Trophoblast cell (in vitro differentiated cells and primary cell): ENCODE results near the gene PEA15.

Experiments used
- DNase-seq, 2 donors: peaks; one replicate each; pipeline ENCODE4 v3.0.0-alpha.2; 2016
- H2AFZ ChIP-seq: 2 replicates; pipeline ENCODE4 v1.6.1; 2013; ENCODE audit warnings: low read length, moderate library complexity, mild to moderate bottlenecking; ENCODE audit not compliant: insufficient read depth, poor library complexity
- H2AK5ac ChIP-seq: 2 replicates; pipeline ENCODE4 v1.6.1; 2013; ENCODE audit warnings: mild to moderate bottlenecking, low read length
- H2BK120ac ChIP-seq: 2 replicates; pipeline ENCODE4 v1.6.1; 2013; ENCODE audit warnings: low read length, mild to moderate bottlenecking, moderate library complexity; ENCODE audit not compliant: insufficient read depth, poor library complexity
- H2BK12ac ChIP-seq: 2 replicates; pipeline ENCODE4 v1.6.1; 2013; ENCODE audit warnings: mild to moderate bottlenecking, low read length, moderate library complexity
- H2BK5ac ChIP-seq: 2 replicates; pipeline ENCODE4 v1.6.1; 2013; ENCODE audit warnings: low read length, low read depth, moderate library complexity, mild to moderate bottlenecking; ENCODE audit not compliant: poor library complexity
- H3K14ac ChIP-seq: 2 replicates; pipeline ENCODE4 v1.6.1; 2013; ENCODE audit warnings: mild to moderate bottlenecking, low read length
- H3K18ac ChIP-seq: 2 replicates; pipeline ENCODE4 v1.6.1; 2013; ENCODE audit warnings: mild to moderate bottlenecking, low read length
- H3K23ac ChIP-seq: 2 replicates; pipeline ENCODE4 v1.6.1; 2013; ENCODE audit warnings: low read length
- H3K27ac ChIP-seq: 2 replicates; pipeline ENCODE4 v1.5.1; 2013; ENCODE audit warnings: low read depth, mild to moderate bottlenecking, inconsistent platforms, low read length, moderate library complexity
- H3K27me3 ChIP-seq: 2 replicates; pipeline ENCODE4 v1.6.1; 2013; ENCODE audit warnings: inconsistent platforms, mild to moderate bottlenecking, low read length, moderate library complexity; ENCODE audit not compliant: insufficient read depth
- H3K36me3 ChIP-seq, 2 experiments: 1 replicate in 1 of 2; 2 replicates in 1 of 2; pipeline ENCODE4 v1.6.1; 2013; ENCODE audit warnings: low read length in 2 of 2, mild to moderate bottlenecking in 2 of 2, moderate library complexity in 1 of 2; ENCODE audit not compliant: insufficient read depth in 2 of 2, control insufficient read depth in 1 of 2
- H3K4ac ChIP-seq: 2 replicates; pipeline ENCODE4 v1.6.1; 2013; ENCODE audit warnings: low read depth, mild to moderate bottlenecking, low read length, moderate library complexity
- H3K4me1 ChIP-seq, 2 experiments: 1 replicate in 1 of 2; 2 replicates in 1 of 2; pipeline ENCODE4 v1.6.1; 2013; ENCODE audit warnings: low read length in 2 of 2, mild to moderate bottlenecking in 2 of 2, moderate library complexity in 1 of 2; ENCODE audit not compliant: insufficient read depth in 2 of 2, control insufficient read depth in 1 of 2
- H3K4me2 ChIP-seq: 2 replicates; pipeline ENCODE4 v1.6.1; 2013; ENCODE audit warnings: inconsistent platforms, mild to moderate bottlenecking, low read length, moderate library complexity
- H3K4me3 ChIP-seq: 2 replicates; pipeline ENCODE4 v1.5.1; 2013; ENCODE audit warnings: mild to moderate bottlenecking, low read depth, low read length, inconsistent platforms
- H3K79me1 ChIP-seq: one replicate; pipeline ENCODE4 v1.6.1; 2013; ENCODE audit warnings: low read length
- H3K79me2 ChIP-seq: 2 replicates; pipeline ENCODE4 v1.6.1; 2013; ENCODE audit warnings: low read length, mild to moderate bottlenecking; ENCODE audit not compliant: control insufficient read depth, insufficient read depth, poor library complexity
- H3K9ac ChIP-seq: 2 replicates; pipeline ENCODE4 v1.6.1; 2013; ENCODE audit warnings: mild to moderate bottlenecking, low read length
- H3K9me3 ChIP-seq: 2 replicates; pipeline ENCODE4 v1.6.1; 2013; ENCODE audit warnings: low read depth, mild to moderate bottlenecking, control low read depth, inconsistent platforms, low read length; ENCODE audit not compliant: insufficient read depth
- H4K12ac ChIP-seq: 2 replicates; pipeline ENCODE4 v1.6.1; 2013; ENCODE audit warnings: low read depth, mild to moderate bottlenecking, low read length, moderate library complexity
- H4K8ac ChIP-seq: 2 replicates; pipeline ENCODE4 v1.6.1; 2013; ENCODE audit warnings: low read depth, mild to moderate bottlenecking, low read length, moderate library complexity
- H4K91ac ChIP-seq: one replicate; pipeline ENCODE4 v1.6.1; 2013; ENCODE audit warnings: low read depth, mild to moderate bottlenecking, low read length, moderate library complexity
- WGBS: extraction: QIAGEN DNeasy Blood & Tissue Kit; methylation state at CpG from one replicate; pipeline ENCODE4 v1.1.7; 2013; ENCODE audit warnings: missing lambda C conversion rate; ENCODE audit not compliant: insufficient read length, insufficient coverage; ENCODE audit errors: extremely low coverage; 5-methylcytosine and 5-hydroxymethylcytosine counted together

PEA15 gene

DNA sequence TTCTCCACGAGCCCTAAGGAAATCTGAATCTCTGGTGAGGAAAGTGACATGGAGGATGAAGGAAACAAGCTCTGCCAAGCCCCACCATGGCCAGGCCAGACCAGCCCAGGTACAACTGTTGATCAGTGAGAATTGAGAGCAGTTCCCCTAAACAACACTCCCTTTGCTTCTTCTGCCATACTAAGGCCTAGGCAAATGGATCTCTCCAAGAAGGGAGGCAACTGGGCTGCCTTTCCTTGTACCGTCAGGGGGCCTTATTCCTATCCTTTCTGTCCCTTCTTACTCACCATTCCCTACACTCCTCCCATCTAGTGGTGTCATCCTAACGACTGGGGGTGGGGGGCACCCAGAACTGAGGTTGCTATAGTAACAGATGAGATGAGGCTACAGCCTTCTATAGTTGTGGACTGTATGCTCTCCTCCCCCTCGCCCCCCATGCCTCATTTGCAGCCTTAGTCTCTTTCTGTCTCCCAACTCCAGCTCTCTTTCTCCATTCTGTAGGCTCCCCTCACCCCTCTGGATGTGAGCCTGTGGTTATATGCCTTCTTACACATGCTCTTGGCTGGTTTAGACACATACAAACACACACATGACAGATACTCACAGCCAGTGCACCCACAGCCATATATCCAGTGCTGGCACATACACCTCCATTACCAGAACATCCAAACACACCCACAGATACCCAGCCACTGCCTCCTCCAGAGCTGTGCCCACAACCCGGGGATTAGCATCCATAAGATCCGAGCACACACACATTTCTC, 3.6 kb downstream of the PEA15 start:
- H3K23ac ChIP-seq = no peak overlapping the region
- H3K79me2 ChIP-seq = peaks cover 13% of the 10 kb centered on the region
- H3K9ac ChIP-seq = no peak overlapping the region
- H3K27me3 ChIP-seq = no peaks in the 10 kb centered on the region
- no peak overlapping the region for H2BK5ac ChIP-seq
- no peak overlapping the region for H2BK120ac ChIP-seq
- no CpG with 5 or more reads among the region's 6 CpGs for WGBS
- no peak overlapping the region for H3K4me3 ChIP-seq
- no peak overlapping the region for H3K18ac ChIP-seq
- H3K79me1 ChIP-seq = peaks cover 22% of the 10 kb centered on the region
- H3K4me2 ChIP-seq = no peak overlapping the region
- no peak overlapping the region for H2AFZ ChIP-seq
- H3K4ac ChIP-seq = peak overlapping the region; percentile 12
- H4K12ac ChIP-seq = no peak overlapping the region
- DNase-seq = no peak
- H3K9me3 ChIP-seq = no peaks in the 10 kb centered on the region
- H3K27ac ChIP-seq = no peak overlapping the region
- no peak overlapping the region for H4K91ac ChIP-seq
- H3K14ac ChIP-seq = no peak overlapping the region
- H3K36me3 ChIP-seq = peaks cover 50 to 62% of the 10 kb centered on the region in 2 experiments
- no peak overlapping the region for H2BK12ac ChIP-seq
- peaks cover 20 to 36% of the 10 kb centered on the region in 2 experiments for H3K4me1 ChIP-seq
- no peak overlapping the region for H4K8ac ChIP-seq
- no peak overlapping the region for H2AK5ac ChIP-seq

- Histone ChIP-seq H3K79me2 (peaks cover 13% of the 10 kb centered on the region), H3K9ac (no peak overlapping the region), H3K23ac (no peak overlapping the region), H3K79me1 (peaks cover 20% of the 10 kb centered on the region), H2BK120ac (no peak overlapping the region), H4K12ac (no peak overlapping the region), H3K14ac (no peak overlapping the region), H3K4ac (peak overlapping the region; percentile 12), H3K18ac (no peak overlapping the region), H3K4me1 (peaks cover 18 to 33% of the 10 kb centered on the region in 2 experiments), H3K27me3 (no peaks in the 10 kb centered on the region), H4K8ac (no peak overlapping the region), H2AFZ (no peak overlapping the region), H4K91ac (no peak overlapping the region), H3K4me2 (no peak overlapping the region), H3K9me3 (no peaks in the 10 kb centered on the region), H3K4me3 (no peak overlapping the region), H3K27ac (no peak overlapping the region), H2BK5ac (no peak overlapping the region), H2BK12ac (no peak overlapping the region), H2AK5ac (no peak overlapping the region), H3K36me3 (peaks cover 56 to 69% of the 10 kb centered on the region in 2 experiments)
- no peak for DNase-seq
- WGBS = no CpG with 5 or more reads among the region's 7 CpGs
Observed at GRCh38 chr1:160209321-160210046, 4.3 kb downstream of the PEA15 start.

- H3K18ac ChIP-seq = peak overlapping the region; percentile 2
- peaks cover 58 to 79% of the 10 kb centered on the region in 2 experiments for H3K36me3 ChIP-seq
- H3K27ac ChIP-seq = no peak overlapping the region
- H3K4me2 ChIP-seq = no peak overlapping the region
- H4K8ac ChIP-seq = no peak overlapping the region
- no peak overlapping the region for H3K4me3 ChIP-seq
- H3K27me3 ChIP-seq = no peaks in the 10 kb centered on the region
- H4K91ac ChIP-seq = no peak overlapping the region
- no CpG with 5 or more reads among the region's 5 CpGs for WGBS
- H3K79me1 ChIP-seq = peaks cover 12% of the 10 kb centered on the region
- no peak overlapping the region for H2BK5ac ChIP-seq
- no peak overlapping the region for H3K9ac ChIP-seq
- no peak overlapping the region for H2BK12ac ChIP-seq
- peaks cover 12 to 28% of the 10 kb centered on the region in 2 experiments for H3K4me1 ChIP-seq
- no peak overlapping the region for H4K12ac ChIP-seq
- no peak overlapping the region for H3K23ac ChIP-seq
- no peak for DNase-seq
- H3K79me2 ChIP-seq = peaks cover 10% of the 10 kb centered on the region
- H2AK5ac ChIP-seq = no peak overlapping the region
- H3K4ac ChIP-seq = no peak overlapping the region
- no peak overlapping the region for H3K14ac ChIP-seq
- H2AFZ ChIP-seq = no peak overlapping the region
- no peak overlapping the region for H2BK120ac ChIP-seq
- H3K9me3 ChIP-seq = no peaks in the 10 kb centered on the region
Observed at GRCh38 chr1:160210561-160210960, 5.4 kb downstream of the PEA15 start.

GRCh38 chr1:160211046-160211790, 6.0 kb downstream of the PEA15 start:
- Histone ChIP-seq H4K91ac (no peak overlapping the region), H2BK12ac (no peak overlapping the region), H3K4me2 (no peak overlapping the region), H3K4me1 (peaks cover 12 to 28% of the 10 kb centered on the region in 2 experiments), H3K18ac (no peak overlapping the region), H3K14ac (no peak overlapping the region), H2BK120ac (no peak overlapping the region), H3K4me3 (no peak overlapping the region), H3K79me1 (peaks cover 5% of the 10 kb centered on the region), H3K79me2 (peaks cover 7% of the 10 kb centered on the region), H3K36me3 (peaks cover 60 to 83% of the 10 kb centered on the region in 2 experiments), H3K4ac (no peak overlapping the region), H2BK5ac (no peak overlapping the region), H2AK5ac (no peak overlapping the region), H3K9me3 (no peaks in the 10 kb centered on the region), H4K8ac (no peak overlapping the region), H3K23ac (no peak overlapping the region), H3K27ac (no peak overlapping the region), H4K12ac (no peak overlapping the region), H3K27me3 (no peaks in the 10 kb centered on the region), H3K9ac (no peak overlapping the region), H2AFZ (no peak overlapping the region)
- no CpG with 5 or more reads among the region's 10 CpGs for WGBS
- DNase-seq = no peak
